MM.1S (cell line): ENCODE measurements around the gene LARGE1.

ENCODE experiments used
- DNase-seq: peaks from one replicate; pipeline ENCODE4 v3.0.0-alpha.2; 2015
- H2AFZ ChIP-seq: fragments of 300-600 bp; sonication (generic); 2 replicates; pipeline ENCODE4 v1.6.0; 2016; ENCODE audit warnings: antibody characterized with exemption, low read length
- H3F3A ChIP-seq: fragments of 300-600 bp; sonication (generic); 2 replicates; pipeline ENCODE4 v1.6.1; 2016; ENCODE audit warnings: mild to moderate bottlenecking, antibody characterized with exemption, low read length, moderate library complexity, mixed read lengths; ENCODE audit not compliant: insufficient read depth
- H3K27ac ChIP-seq: fragments of 300-600 bp; sonication (generic); 2 replicates; pipeline ENCODE4 v1.5.1; 2016; ENCODE audit warnings: mild to moderate bottlenecking, low read length
- H3K27me3 ChIP-seq: fragments of 300-600 bp; sonication (generic); replicated peaks from 2 replicates; pipeline ENCODE4 v1.6.0; 2016; ENCODE audit warnings: low read length; ENCODE audit not compliant: insufficient read depth
- H3K36me3 ChIP-seq: fragments of 300-600 bp; sonication (generic); replicated peaks from 2 replicates; pipeline ENCODE4 v1.6.1; 2016; ENCODE audit warnings: mild to moderate bottlenecking, low read length, mixed read lengths; ENCODE audit not compliant: insufficient read depth
- H3K4me1 ChIP-seq: fragments of 300-600 bp; sonication (generic); 2 replicates; pipeline ENCODE4 v1.6.1; 2016; ENCODE audit warnings: low read length, mixed read lengths
- H3K4me2 ChIP-seq: fragments of 300-600 bp; sonication (generic); 2 replicates; pipeline ENCODE4 v1.6.0; 2016; ENCODE audit warnings: low read depth, low read length
- H3K4me3 ChIP-seq: fragments of 300-600 bp; sonication (generic); 2 replicates; pipeline ENCODE4 v1.5.1; 2016; ENCODE audit warnings: low read length, mixed read lengths
- H3K79me2 ChIP-seq: fragments of 300-600 bp; sonication (generic); 2 replicates; pipeline ENCODE4 v1.6.1; 2016; ENCODE audit warnings: mixed run types, low read length, mixed read lengths
- H3K9ac ChIP-seq: fragments of 300-600 bp; sonication (generic); 2 replicates; pipeline ENCODE4 v1.6.1; 2016; ENCODE audit warnings: low read length, mixed read lengths
- H3K9me2 ChIP-seq: fragments of 300-600 bp; sonication (generic); replicated peaks from 2 replicates; pipeline ENCODE4 v1.6.1; 2016; ENCODE audit warnings: mild to moderate bottlenecking, low read length, mixed read lengths; ENCODE audit not compliant: insufficient read depth
- H3K9me3 ChIP-seq: fragments of 300-600 bp; sonication (generic); replicated peaks from 2 replicates; pipeline ENCODE4 v1.6.1; 2016; ENCODE audit warnings: mild to moderate bottlenecking, low read length, mixed read lengths; ENCODE audit not compliant: insufficient read depth
- H4K20me1 ChIP-seq: fragments of 300-600 bp; sonication (generic); 2 replicates; pipeline ENCODE4 v1.6.1; 2016; ENCODE audit warnings: mild to moderate bottlenecking, low read length, moderate library complexity, mixed read lengths; ENCODE audit not compliant: insufficient read depth
- EZH2 ChIP-seq: fragments of 300-600 bp; sonication (generic); optimal IDR thresholded peaks from 2 replicates; pipeline ENCODE3; 2017; ENCODE audit warnings: low read depth, mild to moderate bottlenecking, antibody characterized with exemption, low read length, mixed read lengths
- EZH2phosphoT487 ChIP-seq: fragments of 300-600 bp; sonication (generic); IDR thresholded peaks from 2 replicates; pipeline ENCODE4 v1.6.1; 2018; ENCODE audit warnings: antibody characterized with exemption, low read length
- TF ChIP-seq, protein P1 (sequence below): fragments of 300-600 bp; sonication (generic); IDR thresholded peaks from 2 replicates; pipeline ENCODE4 v1.5.1; 2016; ENCODE audit warnings: antibody characterized with exemption, low read length, mixed read lengths

LARGE1 gene

DNA sequence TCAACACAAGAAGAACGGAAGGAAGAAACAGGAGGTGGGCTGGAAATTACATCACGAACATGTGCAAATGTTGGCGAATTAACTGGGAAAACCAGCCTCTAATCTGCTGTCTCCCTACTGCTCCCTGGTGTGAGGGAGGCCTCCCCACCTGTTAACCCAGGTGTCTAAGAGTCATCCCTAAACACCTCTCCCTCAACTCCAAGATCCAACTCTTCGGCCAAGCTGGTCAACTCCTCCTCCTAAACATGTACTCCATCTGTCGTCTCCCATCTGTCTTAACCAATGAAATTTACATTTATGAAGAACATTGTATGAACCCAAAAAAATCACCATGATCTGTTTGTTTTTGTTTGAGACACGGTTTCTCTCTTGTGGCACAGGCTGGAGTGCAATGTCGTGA is 154.2 kb downstream of the LARGE1 start:
- Histone ChIP-seq H3K27me3 (no peaks in the 10 kb centered on the region), H4K20me1 (no peaks in the 10 kb centered on the region), H3K4me3 (no peak overlapping the region), H3K9ac (no peak overlapping the region), H3K27ac (no peak overlapping the region), H3K9me3 (no peaks in the 10 kb centered on the region), H3K4me2 (no peak overlapping the region), H3F3A (no peaks in the 10 kb centered on the region), H2AFZ (no peak overlapping the region), H3K9me2 (no peaks in the 10 kb centered on the region), H3K79me2 (peaks cover 85% of the 10 kb centered on the region), H3K4me1 (0 out of 2 replicates have a peak, but pooled peaks cover 3% of the 10 kb centered on the region), H3K36me3 (no peaks in the 10 kb centered on the region)
- TF ChIP-seq EZH2 (no peak), EZH2phosphoT487 (no peak)
- TF ChIP-seq, protein P1, sequence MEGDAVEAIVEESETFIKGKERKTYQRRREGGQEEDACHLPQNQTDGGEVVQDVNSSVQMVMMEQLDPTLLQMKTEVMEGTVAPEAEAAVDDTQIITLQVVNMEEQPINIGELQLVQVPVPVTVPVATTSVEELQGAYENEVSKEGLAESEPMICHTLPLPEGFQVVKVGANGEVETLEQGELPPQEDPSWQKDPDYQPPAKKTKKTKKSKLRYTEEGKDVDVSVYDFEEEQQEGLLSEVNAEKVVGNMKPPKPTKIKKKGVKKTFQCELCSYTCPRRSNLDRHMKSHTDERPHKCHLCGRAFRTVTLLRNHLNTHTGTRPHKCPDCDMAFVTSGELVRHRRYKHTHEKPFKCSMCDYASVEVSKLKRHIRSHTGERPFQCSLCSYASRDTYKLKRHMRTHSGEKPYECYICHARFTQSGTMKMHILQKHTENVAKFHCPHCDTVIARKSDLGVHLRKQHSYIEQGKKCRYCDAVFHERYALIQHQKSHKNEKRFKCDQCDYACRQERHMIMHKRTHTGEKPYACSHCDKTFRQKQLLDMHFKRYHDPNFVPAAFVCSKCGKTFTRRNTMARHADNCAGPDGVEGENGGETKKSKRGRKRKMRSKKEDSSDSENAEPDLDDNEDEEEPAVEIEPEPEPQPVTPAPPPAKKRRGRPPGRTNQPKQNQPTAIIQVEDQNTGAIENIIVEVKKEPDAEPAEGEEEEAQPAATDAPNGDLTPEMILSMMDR = no peak
- DNase-seq = no peak

DNA sequence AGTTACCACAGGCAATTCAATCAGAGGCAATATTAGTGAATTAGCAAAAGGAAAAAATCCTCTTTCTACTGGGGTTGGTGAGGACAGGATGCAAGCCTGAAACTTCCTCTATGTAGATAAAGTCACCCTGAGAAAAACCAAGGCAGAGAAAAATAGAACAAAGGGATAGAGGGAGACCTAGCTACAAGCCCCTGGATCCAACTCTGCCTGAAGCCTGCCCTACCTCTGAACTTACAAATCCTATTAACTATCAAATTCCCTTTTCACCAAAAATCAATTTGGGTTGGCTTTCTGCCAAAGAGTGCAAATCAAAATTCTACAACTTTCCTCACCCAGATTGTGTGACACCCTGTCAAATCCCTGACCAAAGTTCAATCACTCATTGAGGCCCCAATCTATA is 161.3 kb downstream of the LARGE1 start:
- no peak overlapping the region for H3K9ac ChIP-seq
- H2AFZ ChIP-seq = no peak overlapping the region
- no peaks in the 10 kb centered on the region for H3K9me2 ChIP-seq
- no peak overlapping the region for H3K4me2 ChIP-seq
- H3K27ac ChIP-seq = no peak overlapping the region
- H3K4me3 ChIP-seq = no peak overlapping the region
- no peaks in the 10 kb centered on the region for H3F3A ChIP-seq
- no peak for DNase-seq
- no peaks in the 10 kb centered on the region for H3K27me3 ChIP-seq
- 0 out of 2 replicates have a peak, but pooled peaks cover under 1% of the 10 kb centered on the region for H3K4me1 ChIP-seq
- H3K36me3 ChIP-seq = no peaks in the 10 kb centered on the region
- TF ChIP-seq EZH2 = no peak
- TF ChIP-seq, protein P1 = no peak
- TF ChIP-seq EZH2phosphoT487 = no peak
- H3K79me2 ChIP-seq = peaks cover 55% of the 10 kb centered on the region
- H3K9me3 ChIP-seq = no peaks in the 10 kb centered on the region
- no peaks in the 10 kb centered on the region for H4K20me1 ChIP-seq

DNA sequence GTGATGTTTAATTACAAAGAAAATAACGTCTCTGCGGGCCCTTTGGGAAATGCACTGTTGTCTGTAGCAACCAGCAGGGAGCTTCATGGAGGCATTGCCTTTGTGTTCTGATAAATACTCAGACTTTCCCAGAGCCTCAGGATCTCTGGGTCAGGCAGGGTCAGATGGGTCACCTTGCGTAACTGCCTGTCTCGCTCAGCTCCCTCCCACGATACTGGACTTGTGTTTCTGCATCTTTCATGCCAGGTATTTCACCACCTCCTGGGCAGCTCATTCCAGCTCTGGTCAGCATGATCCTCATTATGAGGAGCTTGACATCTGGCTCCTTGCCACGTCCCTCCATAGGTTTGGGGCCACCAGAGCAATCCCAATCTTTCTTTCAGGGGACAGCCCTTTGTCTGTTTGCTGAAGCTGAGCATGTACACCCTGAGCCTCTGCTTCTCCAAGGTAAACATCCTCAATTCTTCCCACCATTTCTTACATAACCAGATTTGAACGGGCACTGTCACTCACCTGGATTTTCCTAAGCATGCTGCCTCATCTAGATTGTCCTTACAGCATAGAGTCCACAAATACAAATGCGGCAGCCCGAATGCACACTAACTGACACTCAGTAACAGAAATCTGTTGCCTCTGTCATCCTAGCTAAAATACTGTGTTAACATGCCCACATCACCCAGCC is 162.3 kb downstream of the LARGE1 start:
- Histone ChIP-seq H3F3A (no peaks in the 10 kb centered on the region), H3K36me3 (no peaks in the 10 kb centered on the region), H3K4me1 (no peaks in the 10 kb centered on the region), H3K27me3 (no peaks in the 10 kb centered on the region), H3K4me3 (no peak overlapping the region), H3K9me2 (no peaks in the 10 kb centered on the region), H2AFZ (no peak overlapping the region), H3K4me2 (no peak overlapping the region), H3K27ac (no peak overlapping the region), H3K79me2 (peaks cover 52% of the 10 kb centered on the region), H4K20me1 (no peaks in the 10 kb centered on the region), H3K9ac (no peak overlapping the region), H3K9me3 (no peaks in the 10 kb centered on the region)
- TF ChIP-seq EZH2phosphoT487 = no peak
- no peak for TF ChIP-seq EZH2
- TF ChIP-seq, protein P1 = no peak
- no peak for DNase-seq
